ENCODE results near the gene HINFP.
"Not testable (repeated sequence)": the region's sequence is repeated elsewhere in the genome, so short reads cannot be mapped to it uniquely, and the experiment has no call there.

HINFP gene

DNA sequence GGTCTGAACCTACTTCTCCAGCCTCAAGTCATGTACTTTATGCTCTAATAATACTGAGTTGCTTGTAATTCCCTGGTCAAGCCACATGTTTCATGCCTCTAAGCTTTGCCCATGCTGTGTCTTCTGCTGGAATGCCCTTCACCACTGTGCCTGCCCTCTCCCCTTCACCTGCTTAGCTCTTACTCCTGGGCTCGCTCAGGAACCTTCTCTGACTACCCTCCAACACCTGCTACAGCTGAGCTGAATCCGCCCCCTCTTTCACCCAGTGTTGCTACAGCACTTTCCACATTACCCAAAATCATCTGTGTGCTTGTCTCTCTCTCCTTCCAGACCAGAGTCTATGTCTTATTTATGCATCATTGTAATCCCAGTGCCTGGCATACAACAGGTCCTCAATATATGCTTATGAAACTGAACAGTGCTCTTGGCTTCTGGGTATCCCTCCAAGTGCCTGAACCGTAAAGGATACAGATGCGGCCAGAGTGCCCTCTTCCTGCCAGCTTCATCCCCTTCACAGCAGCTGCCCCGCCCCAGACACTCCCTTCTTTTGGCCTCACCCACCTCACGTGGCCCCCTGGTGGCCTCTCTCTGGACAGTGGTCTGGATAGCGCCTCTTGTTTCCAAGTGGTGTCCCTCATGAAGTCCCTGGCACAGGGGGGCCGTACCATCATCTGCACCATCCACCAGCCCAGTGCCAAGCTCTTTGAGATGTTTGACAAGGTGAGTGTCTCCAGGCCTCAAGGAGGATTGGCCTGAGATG lies 34.5 kb downstream of the HINFP start:
- no peak for DNase-seq (ENCODE audit: low spot score)

DNA sequence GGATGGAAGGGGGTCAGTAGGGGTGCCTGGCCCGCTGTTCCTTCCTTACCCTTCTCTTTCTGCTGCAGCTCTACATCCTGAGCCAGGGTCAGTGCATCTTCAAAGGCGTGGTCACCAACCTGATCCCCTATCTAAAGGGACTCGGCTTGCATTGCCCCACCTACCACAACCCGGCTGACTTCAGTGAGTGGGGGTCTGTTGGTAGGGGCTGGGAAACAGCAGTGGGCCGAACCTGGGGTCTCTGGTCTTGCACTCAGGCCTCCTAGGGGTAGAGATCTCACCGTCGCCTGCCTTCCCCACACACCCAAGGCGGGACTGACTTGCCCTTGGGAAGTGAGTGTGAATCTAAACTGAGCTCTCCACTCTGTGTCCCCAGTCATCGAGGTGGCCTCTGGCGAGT lies 35.1 kb downstream of the HINFP start:
- no peak for DNase-seq (ENCODE audit: low spot score)

DNA sequence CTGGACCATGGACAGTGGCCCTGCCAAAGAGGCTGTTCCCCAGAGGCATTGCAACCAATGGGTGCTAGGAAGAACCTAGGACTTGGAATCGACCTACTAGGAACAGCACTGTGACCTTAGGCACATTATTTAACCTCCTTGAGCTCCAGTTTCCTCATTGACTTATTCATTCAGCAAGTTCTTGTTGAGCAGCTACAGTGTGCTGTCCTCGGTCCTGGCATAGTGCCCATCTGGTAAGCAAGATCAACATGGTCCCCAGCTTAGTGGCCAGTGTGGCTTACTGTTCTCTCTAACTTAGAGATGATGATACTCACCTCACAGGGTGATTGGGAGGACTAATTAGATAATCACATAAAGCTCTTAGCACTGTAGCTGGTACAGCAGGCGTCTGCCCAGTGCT lies 35.7 kb downstream of the HINFP start:
- DNase-seq (ENCODE audit: low spot score), result no peak

DNA sequence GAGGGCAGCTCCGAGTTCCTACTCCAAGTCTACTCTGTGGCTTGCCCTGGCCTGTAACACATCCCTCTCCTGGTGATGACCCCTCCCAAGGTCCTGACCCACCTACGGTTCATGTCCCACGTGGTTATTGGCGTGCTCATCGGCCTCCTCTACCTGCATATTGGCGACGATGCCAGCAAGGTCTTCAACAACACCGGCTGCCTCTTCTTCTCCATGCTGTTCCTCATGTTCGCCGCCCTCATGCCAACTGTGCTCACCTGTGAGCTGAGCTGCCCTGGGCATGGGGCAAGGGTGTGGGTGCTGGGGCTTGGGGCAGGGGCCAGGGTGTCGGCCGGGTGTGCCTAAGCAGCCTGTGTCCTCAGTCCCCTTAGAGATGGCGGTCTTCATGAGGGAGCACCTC lies 37.1 kb downstream of the HINFP start:
- no peak for DNase-seq (ENCODE audit: low spot score)

DNA sequence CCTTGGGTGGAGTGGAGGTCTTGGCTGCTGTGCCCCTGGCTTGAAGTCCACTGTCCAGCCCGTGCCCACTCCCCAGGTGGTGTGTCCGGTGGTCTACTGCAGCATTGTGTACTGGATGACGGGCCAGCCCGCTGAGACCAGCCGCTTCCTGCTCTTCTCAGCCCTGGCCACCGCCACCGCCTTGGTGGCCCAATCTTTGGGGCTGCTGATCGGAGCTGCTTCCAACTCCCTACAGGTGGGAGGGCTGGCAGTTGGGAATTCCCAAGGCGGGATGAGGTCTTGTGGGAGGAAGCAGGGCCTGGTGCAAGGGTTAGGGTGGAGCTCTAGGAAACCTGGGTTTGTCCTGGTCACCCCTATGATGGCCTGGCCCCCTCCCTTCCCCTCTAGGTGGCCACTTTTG lies 38.8 kb downstream of the HINFP start:
- no peak for DNase-seq (ENCODE audit: low spot score)

DNA sequence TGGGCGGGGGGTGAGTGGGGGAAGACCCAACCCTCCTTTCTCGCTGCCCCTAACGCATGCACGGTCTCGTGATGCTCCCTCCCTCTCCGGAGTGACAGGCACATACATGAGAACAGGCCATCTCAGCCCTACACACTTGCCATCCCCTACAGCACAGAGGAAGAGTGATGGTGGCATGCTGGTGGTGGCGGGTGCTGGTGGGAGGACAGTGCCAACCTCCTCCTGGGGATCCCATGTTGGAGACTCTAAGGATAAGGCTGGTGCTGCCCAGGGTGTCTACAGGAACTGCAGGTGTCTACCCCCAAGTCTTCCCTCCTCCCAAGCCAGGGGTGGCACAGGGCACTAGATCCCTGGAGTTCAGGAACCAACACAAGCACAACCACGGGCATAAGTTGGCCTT lies 40.5 kb downstream of the HINFP start:
- no peak for DNase-seq (ENCODE audit: low spot score)

DNA sequence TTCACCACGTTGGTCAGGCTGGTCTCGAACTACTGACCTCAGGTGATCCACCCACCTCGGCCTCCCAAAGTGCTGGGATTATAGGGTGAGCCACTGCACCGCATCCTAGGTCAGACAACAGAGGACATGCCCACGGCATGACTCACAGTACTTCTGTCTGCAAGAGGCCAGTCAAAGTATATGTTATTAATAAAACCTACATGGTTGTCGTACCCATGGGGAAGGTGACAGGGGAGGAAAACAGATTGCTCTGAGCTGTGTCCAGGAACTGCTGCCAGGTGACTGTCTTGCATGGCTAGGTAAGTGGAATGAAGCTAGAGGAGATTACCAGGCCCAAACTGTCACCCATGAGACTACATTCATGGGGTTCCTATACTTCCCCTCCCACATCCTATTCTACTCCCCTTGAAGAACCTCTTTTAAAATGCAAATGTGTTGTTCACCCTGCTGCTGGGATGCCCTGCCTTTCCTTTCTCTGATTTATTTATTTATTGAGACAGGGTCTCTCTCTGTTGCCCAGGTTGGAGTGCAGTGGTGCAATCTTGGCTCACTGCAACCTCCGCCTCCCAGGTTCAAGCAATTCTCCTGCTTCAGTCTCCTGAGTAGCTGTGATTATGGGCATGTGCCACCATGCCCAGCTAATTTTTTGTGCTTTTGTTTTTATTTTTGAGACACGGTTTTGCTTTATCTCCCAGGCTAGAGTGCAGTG lies 45.1 kb downstream of the HINFP start:
- no peak for DNase-seq (ENCODE audit: low spot score)

DNA sequence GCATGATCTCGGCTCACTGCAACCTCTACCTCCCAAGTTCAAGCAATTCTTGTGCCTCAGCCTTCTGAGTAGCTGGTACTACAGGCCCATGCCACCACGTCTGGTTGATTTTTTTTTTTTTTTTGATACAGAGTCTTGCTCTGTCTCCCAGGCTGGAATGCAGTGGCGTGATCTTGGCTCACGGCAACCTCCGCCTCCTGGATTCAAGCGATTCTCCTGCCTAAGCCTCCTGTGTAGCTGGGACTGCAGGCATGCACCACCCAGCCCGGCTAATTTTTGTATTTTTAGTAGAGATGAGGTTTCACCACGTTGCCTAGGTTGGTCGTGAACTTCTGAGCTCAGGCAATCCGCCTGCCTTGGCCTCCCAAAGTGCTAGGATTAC lies 45.7 kb downstream of the HINFP start:
- not testable (repeated sequence) for DNase-seq (ENCODE audit: low spot score)

DNA sequence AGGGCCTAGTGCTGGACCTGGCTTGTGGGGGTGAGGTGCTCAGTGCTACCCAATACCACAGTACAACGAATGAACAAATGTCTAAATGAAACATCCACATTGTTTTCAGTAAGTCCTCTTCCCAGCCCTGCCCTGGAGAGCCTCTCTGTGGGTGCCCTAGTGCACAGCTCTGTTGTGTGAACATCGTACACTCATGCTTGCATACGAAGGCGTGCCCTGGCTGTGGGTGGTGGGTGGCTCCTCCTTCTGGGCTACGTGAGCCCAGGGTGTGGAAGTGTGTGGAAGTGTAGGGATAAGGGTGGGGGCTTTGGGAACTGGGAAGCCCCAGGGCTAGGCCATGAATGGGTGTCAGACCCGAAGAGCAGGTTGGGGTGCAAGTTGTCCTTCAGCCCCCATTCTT lies 46.6 kb downstream of the HINFP start:
- no peak for DNase-seq (ENCODE audit: low spot score)

DNA sequence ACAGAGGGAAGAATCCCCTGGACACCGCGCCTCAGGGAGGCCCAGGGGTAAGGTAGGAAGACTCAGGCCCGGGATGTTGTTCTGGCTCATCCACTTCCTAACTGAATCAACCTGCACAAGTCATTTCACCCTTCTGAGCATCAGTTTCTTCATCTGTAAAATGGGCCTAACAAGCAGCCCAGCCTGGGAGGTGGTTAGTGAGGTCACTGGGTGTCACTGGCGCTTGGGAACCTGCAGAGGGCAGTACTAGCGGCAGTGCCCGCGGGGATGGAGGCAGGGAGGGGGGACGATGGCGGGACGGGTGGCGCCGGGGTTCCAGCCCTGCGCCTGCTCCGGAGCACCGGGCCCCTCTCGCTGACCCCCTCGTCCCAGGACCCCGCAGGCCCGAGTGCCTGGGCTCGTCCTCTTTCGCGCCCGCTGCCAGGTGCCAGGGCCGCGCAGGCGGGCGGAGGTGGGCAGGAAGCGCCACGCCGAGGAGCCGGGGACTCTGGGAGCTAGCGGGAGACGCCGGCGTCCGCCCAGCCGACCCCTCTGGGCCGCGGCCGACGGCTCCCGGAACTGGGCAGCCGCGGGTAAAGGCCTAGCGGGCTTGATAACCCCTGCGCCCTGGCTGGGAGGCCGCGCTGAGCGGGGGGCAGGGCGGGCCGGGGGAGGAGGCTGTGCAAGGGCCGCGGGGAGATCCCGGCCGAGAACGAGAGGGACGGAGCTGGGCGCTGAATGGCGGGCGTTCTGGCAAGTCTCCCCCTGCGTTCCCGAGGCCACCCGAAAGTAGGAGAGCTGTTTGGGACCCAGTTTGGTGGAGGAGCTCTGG lies 47.3 kb downstream of the HINFP start, which contains the start of gene NLRX1:
Gene NLRX1 (plus strand): TSS at position 255 of the 811 bp plus-strand sequence. CDS start 2,679 bp downstream, outside the sequence.
- DNase-seq (ENCODE audit: low spot score), result peak; percentile 90

DNA sequence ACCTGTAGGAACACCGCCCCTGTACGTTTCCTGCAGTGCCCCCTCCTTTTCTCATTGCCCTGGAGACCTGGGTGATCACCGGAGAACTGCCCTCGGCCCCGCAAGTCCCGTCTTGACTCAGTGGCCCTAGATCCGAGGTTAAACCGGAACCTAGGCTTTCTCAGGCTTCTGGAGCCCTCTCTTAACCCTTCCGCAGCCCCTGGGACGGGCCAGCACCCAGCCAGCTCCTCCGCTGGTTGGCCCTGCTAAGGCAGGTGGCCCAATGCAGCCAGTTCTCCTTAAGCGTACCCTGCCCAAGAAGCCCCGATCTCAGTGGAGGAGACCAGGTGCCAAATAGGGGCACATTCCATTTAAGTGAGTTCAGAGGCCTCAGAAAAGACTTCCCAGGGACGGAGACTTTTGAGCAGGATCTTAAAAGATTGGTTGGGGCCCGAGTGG lies 47.9 kb downstream of the HINFP start:
- no peak for DNase-seq (ENCODE audit: low spot score)

DNA sequence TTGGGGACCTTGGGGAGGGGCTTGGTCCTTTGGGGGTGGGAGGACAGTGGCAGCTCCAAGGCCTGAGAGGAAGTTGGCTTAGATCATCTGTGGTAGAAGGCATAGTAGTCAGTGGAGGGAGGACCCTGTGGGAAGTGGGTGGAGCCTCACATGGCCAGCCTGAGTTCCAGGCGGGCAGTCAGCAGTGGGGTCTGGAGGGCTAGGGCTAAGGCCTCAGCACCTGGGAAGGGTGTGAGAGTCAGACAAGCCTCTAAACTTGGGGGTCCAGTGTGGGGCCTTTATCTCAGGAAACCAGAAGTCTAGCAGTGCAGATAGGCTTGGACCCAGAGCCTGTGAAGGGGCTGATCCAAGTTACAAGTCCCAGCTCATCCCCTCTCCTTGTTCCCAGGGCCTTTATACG lies 51.1 kb downstream of the HINFP start:
- no peak for DNase-seq (ENCODE audit: low spot score)

DNA sequence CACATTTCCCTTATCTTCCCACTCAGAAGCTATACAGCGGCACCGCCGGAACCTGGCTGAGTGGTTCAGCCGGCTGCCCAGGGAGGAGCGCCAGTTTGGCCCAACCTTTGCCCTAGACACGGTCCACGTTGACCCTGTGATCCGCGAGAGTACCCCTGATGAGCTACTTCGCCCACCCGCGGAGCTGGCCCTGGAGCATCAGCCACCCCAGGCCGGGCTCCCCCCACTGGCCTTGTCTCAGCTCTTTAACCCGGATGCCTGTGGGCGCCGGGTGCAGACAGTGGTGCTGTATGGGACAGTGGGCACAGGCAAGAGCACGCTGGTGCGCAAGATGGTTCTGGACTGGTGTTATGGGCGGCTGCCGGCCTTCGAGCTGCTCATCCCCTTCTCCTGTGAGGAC lies 52.1 kb downstream of the HINFP start:
- no peak for DNase-seq (ENCODE audit: low spot score)

DNA sequence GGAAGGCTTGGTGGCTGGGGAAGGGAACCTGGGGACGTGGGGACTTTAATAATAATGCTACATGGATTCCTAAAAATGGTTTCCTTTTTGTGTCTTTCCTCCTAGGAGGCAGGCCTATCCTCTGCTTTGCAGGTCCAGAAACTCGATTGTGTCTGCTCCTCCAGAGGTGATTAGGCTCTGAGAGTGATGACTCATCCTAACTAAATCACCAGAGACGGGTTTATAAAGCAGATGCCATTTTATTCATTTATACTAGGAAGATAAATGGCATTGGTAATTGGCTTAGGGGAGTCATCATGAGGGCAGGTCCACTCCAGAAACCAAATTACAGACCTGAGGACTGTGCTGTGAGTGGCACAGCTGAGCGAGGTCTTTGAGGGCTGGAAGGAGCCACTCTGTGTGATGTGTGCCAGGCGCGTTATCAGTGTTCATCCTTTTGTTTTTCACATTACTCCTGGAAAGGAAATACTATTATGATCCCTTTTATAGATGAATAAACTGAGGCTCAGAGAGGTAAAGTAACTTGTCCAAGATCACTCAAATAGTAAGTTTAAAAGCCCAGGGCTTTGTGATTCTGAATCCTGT lies 54.2 kb downstream of the HINFP start:
- no peak for DNase-seq (ENCODE audit: low spot score)

DNA sequence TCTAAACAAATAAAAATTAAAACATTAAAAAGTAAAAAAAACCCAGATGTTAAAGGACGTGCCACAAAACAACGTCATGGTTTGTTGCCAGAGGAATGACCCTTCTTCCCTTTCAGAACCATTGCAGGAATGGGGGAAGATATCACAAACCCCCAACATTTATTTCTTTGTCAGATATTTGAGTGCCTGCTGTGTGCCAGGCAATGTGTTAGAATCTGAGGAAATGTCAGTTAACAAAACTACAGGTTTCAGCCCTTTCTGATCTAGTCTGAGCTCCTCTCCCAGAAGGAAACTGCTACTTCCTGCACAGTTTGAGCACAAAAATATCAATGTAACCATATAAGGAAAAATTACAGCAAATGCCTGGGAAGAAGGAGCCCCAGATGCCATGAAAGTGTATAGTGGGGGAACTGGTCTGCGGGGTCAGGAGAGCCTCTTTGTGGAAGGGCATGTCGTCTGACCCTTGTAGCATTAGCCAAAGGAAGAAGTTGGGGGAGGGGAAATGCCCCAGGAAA lies 56.8 kb downstream of the HINFP start:
- DNase-seq (ENCODE audit: low spot score), result no peak

DNA sequence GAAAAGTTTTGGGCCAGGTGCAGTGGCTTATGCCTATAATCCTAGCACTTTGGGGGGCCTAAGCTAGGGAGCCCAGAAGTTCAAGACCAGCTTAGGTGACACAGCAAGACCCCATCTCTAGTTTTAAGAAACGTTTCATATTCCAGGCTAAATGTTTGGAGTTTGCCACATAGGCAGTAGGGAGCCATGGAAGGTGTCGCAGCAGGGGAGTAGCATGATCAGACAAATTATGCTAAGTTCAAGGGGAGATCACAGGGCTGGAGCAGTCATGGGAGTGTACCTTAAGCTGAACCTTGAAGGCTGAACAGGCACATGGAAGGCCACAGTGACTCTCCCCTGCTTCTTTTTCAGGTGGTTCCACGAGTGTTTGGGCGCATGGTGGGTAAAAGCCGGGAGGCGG lies 58.0 kb downstream of the HINFP start:
- DNase-seq (ENCODE audit: low spot score), result no peak

DNA sequence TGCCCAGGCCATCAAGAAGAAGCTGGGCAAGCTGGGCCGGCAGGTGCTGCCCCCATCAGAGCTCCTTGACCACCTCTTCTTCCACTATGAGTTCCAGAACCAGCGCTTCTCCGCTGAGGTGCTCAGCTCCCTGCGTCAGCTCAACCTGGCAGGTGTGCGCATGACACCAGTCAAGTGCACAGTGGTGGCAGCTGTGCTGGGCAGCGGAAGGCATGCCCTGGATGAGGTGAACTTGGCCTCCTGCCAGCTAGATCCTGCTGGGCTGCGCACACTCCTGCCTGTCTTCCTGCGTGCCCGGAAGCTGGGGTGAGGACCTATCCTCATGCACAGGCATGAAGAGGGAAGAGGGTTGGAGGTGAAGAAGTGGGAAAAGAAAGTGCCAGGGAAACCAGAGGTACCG lies 58.6 kb downstream of the HINFP start:
- DNase-seq (ENCODE audit: low spot score), result no peak

DNA sequence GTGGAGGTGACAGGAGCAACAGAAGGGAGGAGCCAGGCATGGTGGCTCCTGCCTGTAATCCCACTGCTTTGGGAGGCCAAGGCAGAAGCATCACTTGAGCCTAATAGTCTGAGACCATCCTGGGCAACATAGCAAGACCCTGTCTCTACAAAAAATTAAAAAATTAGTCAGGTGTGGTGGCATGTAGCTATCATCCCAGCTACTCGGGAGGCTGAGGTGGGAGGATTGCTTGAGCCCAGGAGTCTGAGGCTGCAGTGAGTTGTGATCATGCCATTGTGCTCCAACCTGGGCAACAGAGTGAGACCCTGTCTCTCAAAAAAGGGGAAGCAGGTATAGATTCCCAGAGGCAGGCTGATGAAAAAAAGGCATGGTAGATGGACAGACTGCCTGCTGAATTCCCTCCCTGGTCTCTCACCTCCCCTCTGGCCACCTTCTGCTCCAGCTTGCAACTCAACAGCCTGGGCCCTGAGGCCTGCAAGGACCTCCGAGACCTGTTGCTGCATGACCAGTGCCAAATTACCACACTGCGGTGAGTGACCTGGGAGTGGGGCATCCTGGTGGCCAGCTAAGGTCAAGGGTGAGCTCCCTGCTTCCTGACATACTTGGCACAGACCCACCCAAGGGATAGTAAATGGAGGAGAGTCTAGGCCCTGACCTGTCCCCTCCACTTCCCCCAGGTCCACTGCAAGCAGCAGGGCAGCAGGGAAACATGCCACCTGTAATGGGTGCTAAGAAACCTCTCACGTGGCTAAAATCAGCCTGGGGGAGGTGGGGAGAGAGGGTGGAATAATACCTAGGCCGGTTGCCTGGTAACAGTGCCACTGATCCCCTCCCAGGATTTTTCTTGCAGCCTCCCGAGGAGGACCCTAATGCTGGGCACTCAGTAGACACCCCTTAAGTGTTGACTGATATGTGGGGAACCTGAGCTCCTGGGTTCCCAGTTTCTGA lies 59.6 kb downstream of the HINFP start:
- no peak for DNase-seq (ENCODE audit: low spot score)

DNA sequence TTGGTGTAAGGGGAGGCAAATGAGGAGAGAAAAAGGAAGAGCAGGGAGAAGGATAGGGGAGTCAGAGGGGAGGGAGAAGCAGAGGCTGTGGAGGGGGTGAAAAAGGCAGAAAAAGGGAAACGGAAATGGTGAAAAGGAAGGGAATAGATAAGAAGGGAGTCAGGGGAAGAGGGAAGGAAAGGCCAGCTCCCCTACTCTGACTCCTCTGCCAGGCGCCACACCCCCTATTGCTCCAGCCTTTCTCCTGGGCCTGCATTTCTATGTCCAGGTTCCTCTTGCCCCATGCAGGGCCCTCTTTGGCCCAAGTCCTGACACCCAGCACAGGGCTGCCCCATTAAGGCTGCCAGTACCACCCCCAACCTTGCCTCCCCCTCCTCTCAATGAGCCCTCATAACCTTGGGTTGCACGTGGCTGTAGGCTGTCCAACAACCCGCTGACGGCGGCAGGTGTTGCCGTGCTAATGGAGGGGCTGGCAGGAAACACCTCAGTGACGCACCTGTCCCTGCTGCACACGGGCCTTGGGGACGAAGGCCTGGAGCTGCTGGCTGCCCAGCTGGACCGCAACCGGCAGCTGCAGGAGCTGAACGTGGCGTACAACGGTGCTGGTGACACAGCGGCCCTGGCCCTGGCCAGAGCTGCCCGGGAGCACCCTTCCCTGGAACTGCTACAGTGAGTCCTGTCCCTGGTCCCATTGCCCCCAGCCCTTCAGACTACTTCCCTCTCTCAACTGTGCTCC lies 60.5 kb downstream of the HINFP start:
- no peak for DNase-seq (ENCODE audit: low spot score)

DNA sequence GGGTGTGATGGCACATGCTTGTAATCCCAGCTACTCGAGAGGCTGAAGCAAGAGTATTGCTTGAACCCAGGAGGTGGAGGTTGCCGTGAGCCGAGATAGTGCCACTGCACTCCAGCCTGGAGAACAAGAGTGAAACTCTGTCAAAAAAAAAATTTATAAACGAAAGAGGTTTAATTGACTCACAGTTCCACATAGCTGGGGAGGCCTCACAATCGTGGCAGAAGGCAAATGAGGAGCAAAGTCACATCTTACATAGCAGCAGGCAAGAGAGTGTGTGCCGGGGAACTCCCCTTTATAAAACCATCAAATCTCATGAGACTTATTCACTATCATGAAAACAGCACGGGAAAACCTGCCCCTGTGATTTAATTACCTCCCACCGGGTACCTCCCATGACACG lies 63.0 kb downstream of the HINFP start:
- DNase-seq (ENCODE audit: low spot score), result not testable (repeated sequence)

All from COLO829 (cell line).